Uterus (tissue), 2 donors: ENCODE measurements around the gene KYNU.
"Not testable (repeated sequence)": the region's sequence is repeated elsewhere in the genome, so short reads cannot be mapped to it uniquely, and the experiment has no call there.

ENCODE experiments used
- POLR2A ChIP-seq, 2 donors: fragments of 450-650 bp; IDR thresholded peaks; one replicate each; pipeline ENCODE4 v1.6.1; 2016; ENCODE audit warnings: antibody characterized with exemption in 2 of 2, mild to moderate bottlenecking in 1 of 2, moderate library complexity in 1 of 2
- TF ChIP-seq, protein P1 (sequence below), 4 experiments: fragments of 200-600 bp in 2 of 4; fragments of 450-650 bp in 2 of 4; sonication (generic) in 2 of 4; IDR thresholded peaks; one replicate each; pipeline ENCODE4 v1.5.1; 2016 to 2019; ENCODE audit warnings: antibody characterized with exemption in 4 of 4, mild to moderate bottlenecking in 2 of 4, moderate library complexity in 1 of 4

DNA sequence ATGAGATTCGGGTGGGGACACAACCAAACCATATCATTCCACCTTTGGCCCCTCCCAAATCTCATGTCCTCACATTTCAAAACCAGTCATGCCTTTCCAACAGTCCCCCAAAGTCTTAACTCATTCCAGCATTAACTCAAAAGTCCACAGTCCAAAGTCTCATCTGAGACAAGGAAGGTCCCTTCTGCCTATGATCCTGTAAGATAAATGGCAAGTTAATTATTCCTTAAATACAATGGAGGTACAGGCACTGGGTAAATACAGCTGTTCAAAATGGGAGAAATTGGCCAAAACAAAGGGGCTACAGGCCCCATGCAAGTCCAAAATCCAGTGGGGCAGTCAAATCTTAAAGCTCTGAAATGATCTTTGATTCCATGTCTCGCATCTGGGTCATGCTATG lies 71.3 kb downstream of the KYNU start:
- TF ChIP-seq, protein P1, sequence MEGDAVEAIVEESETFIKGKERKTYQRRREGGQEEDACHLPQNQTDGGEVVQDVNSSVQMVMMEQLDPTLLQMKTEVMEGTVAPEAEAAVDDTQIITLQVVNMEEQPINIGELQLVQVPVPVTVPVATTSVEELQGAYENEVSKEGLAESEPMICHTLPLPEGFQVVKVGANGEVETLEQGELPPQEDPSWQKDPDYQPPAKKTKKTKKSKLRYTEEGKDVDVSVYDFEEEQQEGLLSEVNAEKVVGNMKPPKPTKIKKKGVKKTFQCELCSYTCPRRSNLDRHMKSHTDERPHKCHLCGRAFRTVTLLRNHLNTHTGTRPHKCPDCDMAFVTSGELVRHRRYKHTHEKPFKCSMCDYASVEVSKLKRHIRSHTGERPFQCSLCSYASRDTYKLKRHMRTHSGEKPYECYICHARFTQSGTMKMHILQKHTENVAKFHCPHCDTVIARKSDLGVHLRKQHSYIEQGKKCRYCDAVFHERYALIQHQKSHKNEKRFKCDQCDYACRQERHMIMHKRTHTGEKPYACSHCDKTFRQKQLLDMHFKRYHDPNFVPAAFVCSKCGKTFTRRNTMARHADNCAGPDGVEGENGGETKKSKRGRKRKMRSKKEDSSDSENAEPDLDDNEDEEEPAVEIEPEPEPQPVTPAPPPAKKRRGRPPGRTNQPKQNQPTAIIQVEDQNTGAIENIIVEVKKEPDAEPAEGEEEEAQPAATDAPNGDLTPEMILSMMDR (IDR thresholded peaks at IDR 0.05): not testable (repeated sequence)
- not testable (repeated sequence) for TF ChIP-seq POLR2A (IDR thresholded peaks at IDR 0.05)
